Neural cell (in vitro differentiated cells): ENCODE measurements around the gene NLRC5. TPM values are rescaled to one million over a fixed set of nuclear protein-coding genes. Genes with fewer than 3 reads are reported as not detected.

Experiments used
- H2AFZ ChIP-seq: fragments of 200-600, 300-800 bp; sonication (generic), shearing (Covaris generic); 2 replicates; pipeline ENCODE4 v1.6.0; 2014; ENCODE audit warnings: low read depth, mild to moderate bottlenecking, antibody characterized with exemption, low read length, moderate library complexity
- H3F3A ChIP-seq: fragments of 200-600 bp; shearing (Covaris generic); 2 replicates; pipeline ENCODE4 v1.6.1; 2016; ENCODE audit warnings: mild to moderate bottlenecking, moderate library complexity, mixed read lengths, antibody characterized with exemption, low read length; ENCODE audit not compliant: insufficient read depth, poor library complexity, severe bottlenecking
- H3K27ac ChIP-seq: fragments of 200-600, 300-800 bp; sonication (generic), shearing (Covaris generic); 2 replicates; pipeline ENCODE4 v1.5.1; 2014; ENCODE audit warnings: mild to moderate bottlenecking, low read length, moderate library complexity
- H3K27me3 ChIP-seq: fragments of 300-800, 200-600 bp; sonication (generic), shearing (Covaris generic); 2 replicates; pipeline ENCODE4 v1.6.0; 2014; ENCODE audit warnings: mild to moderate bottlenecking, low read depth, low read length, moderate library complexity; ENCODE audit not compliant: insufficient read depth
- H3K36me3 ChIP-seq: fragments of 300-800, 200-600 bp; sonication (generic), shearing (Covaris generic); 2 replicates; pipeline ENCODE4 v1.5.1; 2014; ENCODE audit warnings: mild to moderate bottlenecking, antibody characterized with exemption, low read length, moderate library complexity; ENCODE audit not compliant: insufficient read depth
- H3K4me2 ChIP-seq: fragments of 300-800, 200-600 bp; sonication (generic), shearing (Covaris generic); 2 replicates; pipeline ENCODE4 v1.6.0; 2014; ENCODE audit warnings: mild to moderate bottlenecking, low read length
- H3K4me3 ChIP-seq: fragments of 300-800, 200-600 bp; sonication (generic), shearing (Covaris generic); 2 replicates; pipeline ENCODE4 v1.5.1; 2014; ENCODE audit warnings: mild to moderate bottlenecking, low read length, moderate library complexity
- H3K79me2 ChIP-seq: fragments of 200-600 bp; shearing (Covaris generic); replicated peaks from 2 replicates; pipeline ENCODE4 v1.6.0; 2014; ENCODE audit warnings: mild to moderate bottlenecking, low read length, moderate library complexity; ENCODE audit not compliant: insufficient read depth
- H3K9ac ChIP-seq: fragments of 300-800, 200-600 bp; sonication (generic), shearing (Covaris generic); 2 replicates; pipeline ENCODE4 v1.6.1; 2016; ENCODE audit warnings: mild to moderate bottlenecking, low read length, mixed read lengths
- H3K9me2 ChIP-seq: fragments of 200-600 bp; shearing (Covaris generic); 2 replicates; pipeline ENCODE4 v1.6.1; 2016; ENCODE audit warnings: mild to moderate bottlenecking, low read length, mixed read lengths; ENCODE audit not compliant: insufficient read depth
- H3K9me3 ChIP-seq: fragments of 200-600, 300-800 bp; sonication (generic), shearing (Covaris generic); 2 replicates; pipeline ENCODE4 v1.6.1; 2016; ENCODE audit warnings: mild to moderate bottlenecking, mixed run types, low read length, moderate library complexity, mixed read lengths
- H4K20me1 ChIP-seq: fragments of 200-600 bp; shearing (Covaris generic); 2 replicates; pipeline ENCODE4 v1.6.1; 2016; ENCODE audit warnings: mild to moderate bottlenecking, mixed run types; ENCODE audit not compliant: insufficient read depth
- CTCF ChIP-seq: fragments of 450-650 bp; IDR thresholded peaks from 2 replicates; pipeline ENCODE4 v1.5.1; 2014; ENCODE audit warnings: antibody characterized with exemption, mild to moderate bottlenecking, moderate library complexity; ENCODE audit not compliant: poor library complexity, severe bottlenecking
- EP300 ChIP-seq: fragments of 450-650 bp; conservative IDR thresholded peaks from 2 replicates; pipeline ENCODE4 v1.6.1; 2014; ENCODE audit warnings: antibody characterized with exemption, mild to moderate bottlenecking, moderate library complexity; ENCODE audit not compliant: poor library complexity, severe bottlenecking
- EZH2 ChIP-seq: fragments of 200-600, 300-800 bp; shearing (Covaris generic), sonication (generic); IDR thresholded peaks from 2 replicates; pipeline ENCODE4 v1.6.1; 2014; ENCODE audit warnings: antibody characterized with exemption, low read length, borderline replicate concordance, mild to moderate bottlenecking; ENCODE audit not compliant: insufficient read depth, poor library complexity, severe bottlenecking
- MXI1 ChIP-seq: fragments of 450-650 bp; conservative IDR thresholded peaks from 2 replicates; pipeline ENCODE4 v1.6.1; 2014; ENCODE audit warnings: antibody characterized with exemption, mild to moderate bottlenecking; ENCODE audit not compliant: poor library complexity, severe bottlenecking
- POLR2AphosphoS5 ChIP-seq: IDR thresholded peaks from 2 replicates; pipeline ENCODE4 v1.6.1; 2012
- RAD21 ChIP-seq: fragments of 450-650 bp; conservative IDR thresholded peaks from 2 replicates; pipeline ENCODE4 v1.6.1; 2014; ENCODE audit warnings: antibody characterized with exemption, mild to moderate bottlenecking, moderate library complexity
- SMC3 ChIP-seq: fragments of 450-650 bp; conservative IDR thresholded peaks from 2 replicates; pipeline ENCODE4 v1.6.1; 2014; ENCODE audit warnings: antibody characterized with exemption, mild to moderate bottlenecking, moderate library complexity; ENCODE audit not compliant: poor library complexity
- TAF1 ChIP-seq: IDR thresholded peaks from 2 replicates; pipeline ENCODE4 v1.6.1; 2012; ENCODE audit warnings: low read depth
- polyA plus RNA-seq: library from polyadenylated mRNA; depleted of rRNA; stranded (reverse); fragments of >200 nt; gene quantifications from 2 replicates; pipeline ENCODE4 v1.2.3, GENCODE V29; 2014
- TF ChIP-seq, protein P1 (sequence below): IDR thresholded peaks from 2 replicates; pipeline ENCODE4 v1.6.1; 2012; ENCODE audit warnings: borderline replicate concordance

The NLRC5 gene
- polyA plus RNA-seq, 1 donor from 2014 or later: not detected

DNA sequence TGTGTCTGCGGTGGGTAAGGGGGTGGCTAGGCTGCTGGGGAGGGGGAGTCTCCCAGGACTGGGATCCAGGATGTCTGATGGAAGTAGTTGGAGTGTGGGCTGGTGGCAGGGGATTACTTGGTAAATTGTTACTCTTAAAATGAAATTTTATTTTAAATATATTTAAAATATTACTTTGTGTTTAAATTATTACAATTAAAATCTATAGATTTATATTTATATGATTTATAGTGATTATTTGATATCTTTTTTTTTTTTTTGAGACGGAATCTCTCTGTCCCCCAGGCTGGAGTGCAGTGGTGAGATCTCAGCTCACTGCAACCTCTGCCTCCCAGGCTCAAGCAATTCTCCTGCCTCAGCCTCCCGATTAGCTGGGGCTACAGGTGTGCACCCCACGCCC lies 121.6 kb downstream of the NLRC5 start (continued):
- no peak for TF ChIP-seq CTCF
- TF ChIP-seq EP300: no peak

- Histone ChIP-seq H3K9me3 (no peaks in the 10 kb centered on the region), H3K4me2 (no peak overlapping the region), H4K20me1 (no peaks in the 10 kb centered on the region), H3K27ac (no peak overlapping the region), H3K9me2 (no peaks in the 10 kb centered on the region), H3F3A (no peaks in the 10 kb centered on the region), H3K27me3 (no peaks in the 10 kb centered on the region), H2AFZ (no peak overlapping the region), H3K36me3 (no peaks in the 10 kb centered on the region), H3K79me2 (no peaks in the 10 kb centered on the region), H3K9ac (no peak overlapping the region), H3K4me3 (no peak overlapping the region)
- TF ChIP-seq, protein P1, sequence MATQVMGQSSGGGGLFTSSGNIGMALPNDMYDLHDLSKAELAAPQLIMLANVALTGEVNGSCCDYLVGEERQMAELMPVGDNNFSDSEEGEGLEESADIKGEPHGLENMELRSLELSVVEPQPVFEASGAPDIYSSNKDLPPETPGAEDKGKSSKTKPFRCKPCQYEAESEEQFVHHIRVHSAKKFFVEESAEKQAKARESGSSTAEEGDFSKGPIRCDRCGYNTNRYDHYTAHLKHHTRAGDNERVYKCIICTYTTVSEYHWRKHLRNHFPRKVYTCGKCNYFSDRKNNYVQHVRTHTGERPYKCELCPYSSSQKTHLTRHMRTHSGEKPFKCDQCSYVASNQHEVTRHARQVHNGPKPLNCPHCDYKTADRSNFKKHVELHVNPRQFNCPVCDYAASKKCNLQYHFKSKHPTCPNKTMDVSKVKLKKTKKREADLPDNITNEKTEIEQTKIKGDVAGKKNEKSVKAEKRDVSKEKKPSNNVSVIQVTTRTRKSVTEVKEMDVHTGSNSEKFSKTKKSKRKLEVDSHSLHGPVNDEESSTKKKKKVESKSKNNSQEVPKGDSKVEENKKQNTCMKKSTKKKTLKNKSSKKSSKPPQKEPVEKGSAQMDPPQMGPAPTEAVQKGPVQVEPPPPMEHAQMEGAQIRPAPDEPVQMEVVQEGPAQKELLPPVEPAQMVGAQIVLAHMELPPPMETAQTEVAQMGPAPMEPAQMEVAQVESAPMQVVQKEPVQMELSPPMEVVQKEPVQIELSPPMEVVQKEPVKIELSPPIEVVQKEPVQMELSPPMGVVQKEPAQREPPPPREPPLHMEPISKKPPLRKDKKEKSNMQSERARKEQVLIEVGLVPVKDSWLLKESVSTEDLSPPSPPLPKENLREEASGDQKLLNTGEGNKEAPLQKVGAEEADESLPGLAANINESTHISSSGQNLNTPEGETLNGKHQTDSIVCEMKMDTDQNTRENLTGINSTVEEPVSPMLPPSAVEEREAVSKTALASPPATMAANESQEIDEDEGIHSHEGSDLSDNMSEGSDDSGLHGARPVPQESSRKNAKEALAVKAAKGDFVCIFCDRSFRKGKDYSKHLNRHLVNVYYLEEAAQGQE: no peak
- TF ChIP-seq POLR2AphosphoS5 (no peak), CTCF (no peak), EP300 (no peak), MXI1 (no peak), EZH2 (no peak), RAD21 (no peak), SMC3 (no peak), TAF1 (no peak)
These were observed 122.1 kb downstream of the NLRC5 start for GRCh38 chr16:57111420-57111819.

GRCh38 chr16:57112403-57113041 lies 123.2 kb downstream of the NLRC5 start:
- Histone ChIP-seq H3K9me3 (no peaks in the 10 kb centered on the region), H3K36me3 (no peaks in the 10 kb centered on the region), H3F3A (no peaks in the 10 kb centered on the region), H4K20me1 (no peaks in the 10 kb centered on the region), H3K27me3 (no peaks in the 10 kb centered on the region), H3K4me3 (no peak overlapping the region), H3K9me2 (no peaks in the 10 kb centered on the region), H3K27ac (no peak overlapping the region), H3K9ac (no peak overlapping the region), H3K79me2 (no peaks in the 10 kb centered on the region), H2AFZ (no peak overlapping the region), H3K4me2 (no peak overlapping the region)
- TF ChIP-seq SMC3 (no peak), CTCF (no peak), EZH2 (no peak), POLR2AphosphoS5 (no peak), RAD21 (no peak), EP300 (no peak), MXI1 (no peak), TAF1 (no peak)
- TF ChIP-seq, protein P1: no peak
